Esophagus muscularis mucosa (tissue), 3 donors: ENCODE results near the gene PTRH1.

Source experiments
- CTCF ChIP-seq, 3 experiments: fragments of 200-600 bp in 2 of 3; fragments of 450-650 bp in 1 of 3; sonication (generic) in 2 of 3; IDR thresholded peaks; one replicate each; pipeline ENCODE4 v1.5.1; 2017 to 2019; ENCODE audit warnings: antibody characterized with exemption in 3 of 3, mild to moderate bottlenecking in 2 of 3, moderate library complexity in 1 of 3
- POLR2A ChIP-seq: fragments of 450-650 bp; IDR thresholded peaks from one replicate; pipeline ENCODE4 v1.6.1; 2017; ENCODE audit warnings: antibody characterized with exemption, moderate library complexity, mild to moderate bottlenecking, low read depth
- POLR2AphosphoS5 ChIP-seq, 2 donors: sonication (generic); formaldehyde crosslinking; IDR thresholded peaks; one replicate each; pipeline ENCODE4 v1.6.1; 2017; ENCODE audit warnings: antibody characterized with exemption in 2 of 2

GRCh38 chr9:127720031-127720864, 4.8 kb upstream of the PTRH1 start:
- TF ChIP-seq POLR2AphosphoS5 (IDR thresholded peaks at IDR 0.05) (no peak), CTCF (IDR thresholded peaks at IDR 0.05) (no peak), POLR2A (no peak)
